ENCODE results near the gene NT5C. TPM values are rescaled to one million over a fixed set of nuclear protein-coding genes. Genes with fewer than 3 reads are reported as not detected.
A peak's percentile ranks its signal among the peaks of the same experiment; 100 is the strongest.

NT5C gene
- total RNA-seq, 1 donor from 2014 or later, result 40.4 TPM

DNA sequence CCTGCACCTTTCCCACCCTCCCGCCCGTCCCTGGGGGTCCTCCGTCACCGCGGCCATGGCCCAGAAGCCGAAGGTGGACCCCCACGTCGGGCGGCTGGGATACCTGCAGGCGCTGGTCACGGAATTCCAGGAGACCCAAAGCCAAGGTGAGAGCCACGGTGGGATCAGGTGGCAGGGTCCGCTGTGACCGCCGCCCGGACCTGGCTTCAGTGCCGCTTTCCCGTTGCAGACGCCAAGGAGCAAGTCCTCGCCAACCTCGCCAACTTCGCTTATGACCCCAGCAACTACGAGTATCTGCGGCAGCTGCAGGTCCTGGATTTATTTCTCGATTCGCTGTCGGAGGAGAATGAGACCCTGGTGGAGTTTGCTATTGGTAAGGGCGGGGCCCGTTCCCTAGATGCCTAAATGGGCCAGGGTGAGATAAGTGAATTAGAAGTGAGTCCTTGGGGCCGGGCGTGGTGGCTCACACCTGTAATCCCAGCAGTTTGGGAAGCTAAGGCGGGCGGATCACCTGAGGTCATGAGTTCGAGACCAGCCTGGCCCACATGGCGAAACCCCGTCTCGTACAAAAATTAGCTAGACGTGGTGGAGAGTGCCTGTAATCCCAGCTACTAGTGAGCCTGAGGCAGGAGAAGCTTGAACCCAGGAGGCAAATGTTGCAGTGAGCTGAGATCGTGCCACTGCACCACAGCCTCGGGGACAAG, 21.2 kb downstream of the NT5C start:
- Mint-ChIP-seq H3K9me3 (ENCODE audit: unreplicated experiment) (peaks cover 6% of the 10 kb centered on the region), H3K4me1 (ENCODE audit: low read depth, unreplicated experiment) (peaks cover 2% of the 10 kb centered on the region), H3K4me3 (ENCODE audit: unreplicated experiment) (peak overlapping the region; percentile 88), H3K36me3 (ENCODE audit: unreplicated experiment) (no peaks in the 10 kb centered on the region), H3K27me3 (ENCODE audit: unreplicated experiment) (peaks cover 6% of the 10 kb centered on the region), H3K27ac (ENCODE audit: unreplicated experiment) (no peak overlapping the region)
- no peak for DNase-seq
- TF ChIP-seq, protein P1, sequence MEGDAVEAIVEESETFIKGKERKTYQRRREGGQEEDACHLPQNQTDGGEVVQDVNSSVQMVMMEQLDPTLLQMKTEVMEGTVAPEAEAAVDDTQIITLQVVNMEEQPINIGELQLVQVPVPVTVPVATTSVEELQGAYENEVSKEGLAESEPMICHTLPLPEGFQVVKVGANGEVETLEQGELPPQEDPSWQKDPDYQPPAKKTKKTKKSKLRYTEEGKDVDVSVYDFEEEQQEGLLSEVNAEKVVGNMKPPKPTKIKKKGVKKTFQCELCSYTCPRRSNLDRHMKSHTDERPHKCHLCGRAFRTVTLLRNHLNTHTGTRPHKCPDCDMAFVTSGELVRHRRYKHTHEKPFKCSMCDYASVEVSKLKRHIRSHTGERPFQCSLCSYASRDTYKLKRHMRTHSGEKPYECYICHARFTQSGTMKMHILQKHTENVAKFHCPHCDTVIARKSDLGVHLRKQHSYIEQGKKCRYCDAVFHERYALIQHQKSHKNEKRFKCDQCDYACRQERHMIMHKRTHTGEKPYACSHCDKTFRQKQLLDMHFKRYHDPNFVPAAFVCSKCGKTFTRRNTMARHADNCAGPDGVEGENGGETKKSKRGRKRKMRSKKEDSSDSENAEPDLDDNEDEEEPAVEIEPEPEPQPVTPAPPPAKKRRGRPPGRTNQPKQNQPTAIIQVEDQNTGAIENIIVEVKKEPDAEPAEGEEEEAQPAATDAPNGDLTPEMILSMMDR (IDR thresholded peaks at IDR 0.05; ENCODE audit: partially characterized antibody, unreplicated experiment), result no peak

DNA sequence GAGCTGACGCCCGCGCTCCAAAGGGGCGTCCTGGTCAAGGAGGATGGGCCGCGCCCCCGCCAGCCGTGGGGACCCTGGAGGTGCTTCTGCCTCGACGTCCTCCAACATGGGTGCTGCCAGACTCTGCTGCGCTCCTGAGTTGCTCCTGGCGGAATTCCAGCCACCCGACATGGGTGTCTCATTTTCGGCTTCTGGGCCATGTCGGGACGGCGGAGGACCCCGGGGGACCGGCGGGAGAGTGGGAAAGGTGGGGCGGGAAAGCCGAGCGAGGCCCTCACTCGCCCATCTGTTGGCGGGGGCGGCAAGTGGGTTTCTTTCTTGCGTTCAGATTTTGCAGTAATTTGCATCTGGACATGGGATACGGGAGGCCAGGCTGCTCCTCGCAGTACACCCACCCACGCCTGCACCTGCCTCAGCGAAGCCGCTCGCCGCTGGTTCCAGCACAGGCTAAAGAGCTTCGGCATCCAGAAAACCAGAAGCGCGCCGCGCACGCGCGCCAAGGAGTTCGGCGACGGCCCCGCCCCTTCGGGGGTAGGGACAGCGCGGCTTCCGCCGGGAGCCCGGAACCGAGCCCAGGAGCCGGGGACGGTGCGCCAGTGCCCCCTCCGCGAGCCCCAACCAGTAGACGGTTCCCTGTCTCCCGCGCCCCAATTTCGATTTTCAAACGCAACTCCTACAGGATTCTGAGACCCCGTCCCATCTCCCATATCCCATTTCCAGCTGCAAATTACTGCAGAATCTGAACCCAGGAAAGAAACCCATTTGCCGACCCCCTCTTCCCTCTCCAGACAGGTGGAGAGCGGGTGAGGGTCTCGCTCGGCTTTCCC, 21.9 kb downstream of the NT5C start, which contains the start of gene ARMC7:
TSS of gene ARMC7 (plus strand) at position 563 of the 827 bp plus-strand sequence. CDS start 320 bp downstream, outside the sequence.
- Mint-ChIP-seq H3K27me3 (ENCODE audit: unreplicated experiment) (peaks cover 6% of the 10 kb centered on the region), H3K9me3 (ENCODE audit: unreplicated experiment) (peaks cover 6% of the 10 kb centered on the region), H3K4me1 (ENCODE audit: low read depth, unreplicated experiment) (peaks cover 2% of the 10 kb centered on the region), H3K4me3 (ENCODE audit: unreplicated experiment) (peak within 1 kb of the TSS; percentile 88), H3K36me3 (ENCODE audit: unreplicated experiment) (no peaks in the 10 kb centered on the region), H3K27ac (ENCODE audit: unreplicated experiment) (no peak within 1 kb of the TSS)
- DNase-seq, result peak; percentile 91
- TF ChIP-seq, protein P1 (IDR thresholded peaks at IDR 0.05; ENCODE audit: partially characterized antibody, unreplicated experiment), result no peak

DNA sequence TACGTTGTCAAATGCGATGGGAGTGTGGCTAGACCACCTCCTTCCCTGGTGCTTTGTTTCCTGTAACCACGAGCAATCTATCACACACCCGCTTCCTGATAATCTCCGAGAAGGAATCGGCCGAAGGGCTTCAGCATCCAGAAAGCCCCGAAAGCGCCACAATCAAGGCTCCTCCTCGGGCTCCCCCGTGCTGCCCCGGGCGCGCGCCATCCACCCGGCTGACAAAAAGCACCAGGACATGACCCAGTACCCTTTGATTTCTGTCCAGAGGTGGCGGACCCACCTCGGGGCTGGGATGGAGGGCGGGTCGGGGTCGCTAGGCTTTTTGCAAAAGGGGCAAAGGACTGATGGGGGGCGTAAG, 22.5 kb downstream of the NT5C start:
- Mint-ChIP-seq H3K27me3 (ENCODE audit: unreplicated experiment) (peaks cover 8% of the 10 kb centered on the region), H3K4me3 (ENCODE audit: unreplicated experiment) (peak overlapping the region; percentile 88), H3K9me3 (ENCODE audit: unreplicated experiment) (peaks cover 6% of the 10 kb centered on the region), H3K36me3 (ENCODE audit: unreplicated experiment) (no peaks in the 10 kb centered on the region), H3K4me1 (ENCODE audit: low read depth, unreplicated experiment) (peaks cover under 1% of the 10 kb centered on the region), H3K27ac (ENCODE audit: unreplicated experiment) (no peak overlapping the region)
- DNase-seq, result no peak
- TF ChIP-seq, protein P1 (IDR thresholded peaks at IDR 0.05; ENCODE audit: partially characterized antibody, unreplicated experiment), result no peak

DNA sequence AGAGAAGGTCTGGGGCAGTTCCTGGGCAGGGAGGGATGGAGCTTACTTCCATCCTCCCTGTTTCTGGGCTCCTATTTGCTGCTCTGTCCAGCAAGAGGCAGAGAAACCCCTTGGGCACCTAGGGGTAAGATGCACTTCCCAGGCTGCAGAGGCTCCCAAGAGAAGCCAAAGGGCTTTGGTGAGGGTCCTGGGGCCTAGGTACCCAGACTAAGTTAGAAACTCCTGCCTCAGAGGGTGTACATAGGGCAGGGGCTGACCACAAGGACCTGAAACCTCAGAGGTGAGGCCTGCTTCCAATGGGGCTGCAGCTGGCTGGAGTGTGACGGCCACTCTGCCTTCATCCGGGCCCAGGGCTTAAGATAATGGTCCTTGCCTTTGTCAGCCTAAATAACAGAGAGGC, 23.3 kb downstream of the NT5C start:
- peak overlapping the region; percentile 79 for H3K4me3 Mint-ChIP-seq (ENCODE audit: unreplicated experiment)
- no peaks in the 10 kb centered on the region for H3K36me3 Mint-ChIP-seq (ENCODE audit: unreplicated experiment)
- H3K9me3 Mint-ChIP-seq (ENCODE audit: unreplicated experiment), result peaks cover 6% of the 10 kb centered on the region
- no peak for DNase-seq
- peaks cover 8% of the 10 kb centered on the region for H3K27me3 Mint-ChIP-seq (ENCODE audit: unreplicated experiment)
- TF ChIP-seq, protein P1 (IDR thresholded peaks at IDR 0.05; ENCODE audit: partially characterized antibody, unreplicated experiment), result no peak
- no peaks in the 10 kb centered on the region for H3K4me1 Mint-ChIP-seq (ENCODE audit: low read depth, unreplicated experiment)
- H3K27ac Mint-ChIP-seq (ENCODE audit: unreplicated experiment), result no peak overlapping the region
